WI38 (cell line): ENCODE measurements around the gene ZNF552.
A peak's percentile ranks its signal among the peaks of the same experiment; 100 is the strongest.
"Not testable (repeated sequence)": the region's sequence is repeated elsewhere in the genome, so short reads cannot be mapped to it uniquely, and the experiment has no call there.

Source experiments
- H3K4me3 ChIP-seq: 2 replicates; pipeline ENCODE4 v1.5.1; 2011; ENCODE audit warnings: low read depth, mild to moderate bottlenecking, control low read depth, low read length
- TF ChIP-seq, protein P1 (sequence below): IDR thresholded peaks from 2 replicates; pipeline ENCODE4 v1.5.1; 2012; ENCODE audit warnings: low read depth, mild to moderate bottlenecking, control low read depth, low read length

Gene ZNF552

DNA sequence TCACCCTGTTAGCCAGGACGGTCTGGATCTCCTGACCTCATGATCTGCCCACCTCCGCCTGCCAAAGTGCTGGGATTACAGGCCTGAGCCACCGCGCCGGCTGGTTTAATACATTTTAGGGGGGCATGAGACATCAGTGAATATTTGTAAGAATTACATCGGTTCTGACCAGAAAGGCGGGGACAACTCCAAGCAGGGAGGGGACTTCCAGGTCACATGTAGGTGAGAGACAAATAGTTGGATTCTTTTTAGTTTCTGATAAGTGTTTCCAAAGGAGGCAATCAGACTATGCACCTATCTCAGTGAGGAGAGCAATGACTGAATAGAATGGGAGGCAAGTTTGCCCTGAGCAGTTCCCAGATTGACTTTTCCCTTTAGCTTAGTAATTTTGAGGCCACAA is 3.7 kb upstream of the ZNF552 start:
- no peak overlapping the region for H3K4me3 ChIP-seq
- TF ChIP-seq, protein P1, sequence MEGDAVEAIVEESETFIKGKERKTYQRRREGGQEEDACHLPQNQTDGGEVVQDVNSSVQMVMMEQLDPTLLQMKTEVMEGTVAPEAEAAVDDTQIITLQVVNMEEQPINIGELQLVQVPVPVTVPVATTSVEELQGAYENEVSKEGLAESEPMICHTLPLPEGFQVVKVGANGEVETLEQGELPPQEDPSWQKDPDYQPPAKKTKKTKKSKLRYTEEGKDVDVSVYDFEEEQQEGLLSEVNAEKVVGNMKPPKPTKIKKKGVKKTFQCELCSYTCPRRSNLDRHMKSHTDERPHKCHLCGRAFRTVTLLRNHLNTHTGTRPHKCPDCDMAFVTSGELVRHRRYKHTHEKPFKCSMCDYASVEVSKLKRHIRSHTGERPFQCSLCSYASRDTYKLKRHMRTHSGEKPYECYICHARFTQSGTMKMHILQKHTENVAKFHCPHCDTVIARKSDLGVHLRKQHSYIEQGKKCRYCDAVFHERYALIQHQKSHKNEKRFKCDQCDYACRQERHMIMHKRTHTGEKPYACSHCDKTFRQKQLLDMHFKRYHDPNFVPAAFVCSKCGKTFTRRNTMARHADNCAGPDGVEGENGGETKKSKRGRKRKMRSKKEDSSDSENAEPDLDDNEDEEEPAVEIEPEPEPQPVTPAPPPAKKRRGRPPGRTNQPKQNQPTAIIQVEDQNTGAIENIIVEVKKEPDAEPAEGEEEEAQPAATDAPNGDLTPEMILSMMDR = no peak

DNA sequence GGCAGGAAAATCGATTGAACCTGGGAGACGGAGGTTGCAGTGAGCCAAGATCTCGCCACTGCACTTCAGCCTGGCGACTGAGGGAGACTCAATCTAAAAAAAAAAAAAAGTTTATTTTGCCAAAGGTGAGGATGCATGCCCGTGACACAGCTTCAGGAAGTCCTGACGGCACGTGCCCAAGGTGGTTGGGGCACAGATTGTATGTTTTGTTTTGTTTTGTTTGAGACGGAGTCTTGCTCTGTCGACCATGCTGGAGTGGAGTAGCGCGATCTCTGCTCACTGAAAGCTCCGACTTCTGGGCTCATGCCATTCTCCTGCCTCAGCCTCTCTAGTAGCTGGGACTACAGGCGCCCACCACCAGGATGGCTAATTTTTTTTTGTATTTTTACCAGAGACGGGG is 3.3 kb upstream of the ZNF552 start:
- no peak overlapping the region for H3K4me3 ChIP-seq
- TF ChIP-seq, protein P1 = no peak

DNA sequence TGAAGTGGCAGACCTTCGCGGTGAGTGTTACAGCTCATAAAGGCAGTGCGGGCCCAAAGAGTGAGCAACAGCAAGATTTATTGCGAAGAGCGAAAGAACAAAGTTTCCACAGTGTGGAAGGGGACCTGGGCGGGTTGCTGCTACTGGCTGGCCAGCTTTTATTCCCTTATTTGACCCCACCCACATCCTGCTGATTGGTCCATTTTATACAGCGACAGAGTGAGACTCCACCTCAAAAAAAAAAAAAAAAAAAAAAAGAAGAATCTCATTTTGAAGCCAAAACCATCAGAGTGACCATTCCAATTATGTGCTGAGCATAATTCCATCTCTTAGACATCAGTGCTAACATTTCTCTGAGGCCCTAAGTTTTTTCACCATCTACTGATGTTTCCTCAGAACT is 1.9 kb upstream of the ZNF552 start:
- TF ChIP-seq, protein P1 = no peak
- no peak overlapping the region for H3K4me3 ChIP-seq

DNA sequence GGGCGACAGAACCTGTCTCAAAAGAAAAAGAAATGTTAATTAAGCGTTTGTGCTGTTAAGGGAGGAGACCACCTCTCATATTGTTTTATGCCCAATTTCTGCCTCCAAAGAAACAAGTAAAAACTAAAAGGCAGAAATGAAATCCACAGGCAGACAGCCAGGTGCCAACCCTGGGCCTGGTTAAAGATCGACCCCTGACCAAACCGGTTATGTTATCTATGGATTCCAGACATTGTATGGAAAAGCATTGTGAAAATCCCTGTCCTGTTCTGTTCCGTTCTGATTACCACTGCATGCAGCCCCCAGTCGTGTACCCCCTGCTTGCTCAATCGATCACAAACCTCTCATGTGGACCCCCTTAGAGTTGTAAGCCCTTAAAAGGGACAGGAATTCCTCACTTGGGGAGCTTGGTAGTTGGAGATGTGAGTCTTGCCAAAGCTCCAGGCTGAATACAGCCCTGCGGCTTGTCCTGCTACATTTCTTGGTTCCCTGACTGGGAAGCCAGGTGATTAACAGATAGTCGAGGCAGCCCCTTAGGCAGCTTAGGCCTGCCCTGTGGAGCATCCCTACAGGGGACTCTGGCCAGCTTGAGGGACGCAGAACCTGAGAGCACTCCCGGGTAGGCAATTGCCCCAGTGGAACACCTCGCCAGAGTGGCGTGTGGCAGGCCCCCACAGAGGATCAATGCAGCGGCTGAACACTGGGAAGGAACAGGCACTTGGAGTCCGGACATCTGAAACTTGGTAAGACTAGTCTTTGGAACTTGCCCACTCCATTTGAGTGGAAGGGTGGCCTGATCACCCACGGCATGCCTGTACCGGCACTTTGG is 748 bp upstream of the ZNF552 start:
- TF ChIP-seq, protein P1 = no peak
- peak overlapping the region; percentile 91 for H3K4me3 ChIP-seq

DNA sequence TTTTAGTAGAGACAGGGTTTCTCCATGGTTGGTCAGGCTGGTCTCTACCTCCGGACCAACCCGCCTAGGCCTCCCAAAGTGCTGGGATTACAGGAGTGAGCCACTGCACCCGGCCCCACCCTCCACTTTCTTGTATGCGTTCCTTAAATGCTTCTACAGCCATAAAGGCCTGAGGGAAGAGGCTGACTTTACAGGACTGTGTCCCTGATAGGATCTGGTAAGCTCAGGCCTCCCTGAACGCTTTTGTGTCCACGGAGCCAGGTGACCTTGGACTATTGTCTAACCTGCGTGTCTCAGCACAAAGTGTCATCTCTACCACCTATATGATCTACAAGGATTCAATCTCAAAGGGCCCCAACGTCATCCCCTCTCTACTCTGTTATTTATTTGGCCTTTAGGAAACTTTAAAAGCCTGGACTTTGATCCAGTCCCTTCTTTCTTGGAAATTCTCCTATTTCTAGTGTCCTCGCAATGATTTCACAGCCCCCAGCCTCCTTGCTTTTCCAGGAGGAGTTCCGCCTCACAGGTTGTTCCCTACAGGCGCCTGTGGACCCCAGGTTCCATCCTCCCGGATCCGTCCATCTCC is 701 bp downstream of the ZNF552 start:
- TF ChIP-seq, protein P1 = no peak
- H3K4me3 ChIP-seq = peak overlapping the region; percentile 91

DNA sequence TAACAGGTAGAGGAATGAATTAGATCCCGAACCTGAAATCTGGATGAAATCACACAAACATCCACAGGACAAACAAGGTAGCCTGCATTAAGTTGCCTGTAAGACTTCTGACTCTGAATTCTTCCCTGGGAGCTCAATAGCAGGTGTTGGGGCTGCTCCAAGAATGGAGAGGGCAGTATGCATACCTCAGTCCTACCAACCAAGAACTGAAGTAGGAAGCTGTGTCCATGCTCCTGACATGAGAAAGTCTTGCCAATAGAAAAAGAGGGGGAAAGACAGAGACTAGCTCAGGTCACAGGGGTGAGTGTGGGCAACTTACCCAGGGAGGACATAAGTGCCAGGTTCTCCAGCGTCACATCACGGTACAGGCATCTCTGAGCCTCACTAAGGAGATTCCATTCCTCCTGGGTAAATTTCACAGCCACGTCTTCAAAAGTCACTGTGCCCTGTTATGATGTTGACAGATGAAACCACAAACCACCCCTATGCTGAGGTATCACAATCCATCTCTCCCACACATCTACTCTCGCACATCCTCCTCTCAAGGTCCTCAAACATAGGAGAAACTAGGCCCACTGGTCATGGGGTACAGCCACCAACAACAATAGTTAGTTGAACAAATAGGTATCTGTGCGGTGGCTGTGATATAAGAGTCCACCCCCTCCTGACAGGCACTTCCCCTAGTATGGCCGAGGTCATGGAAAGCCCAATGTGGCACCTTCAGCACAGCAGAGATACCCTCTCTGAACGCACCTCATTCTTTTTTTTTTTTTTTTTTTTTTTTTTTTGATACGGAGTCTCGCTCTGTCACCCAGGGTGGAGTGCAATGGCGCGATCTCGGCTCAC is 1.5 kb downstream of the ZNF552 start:
- H3K4me3 ChIP-seq = not testable (repeated sequence)

DNA sequence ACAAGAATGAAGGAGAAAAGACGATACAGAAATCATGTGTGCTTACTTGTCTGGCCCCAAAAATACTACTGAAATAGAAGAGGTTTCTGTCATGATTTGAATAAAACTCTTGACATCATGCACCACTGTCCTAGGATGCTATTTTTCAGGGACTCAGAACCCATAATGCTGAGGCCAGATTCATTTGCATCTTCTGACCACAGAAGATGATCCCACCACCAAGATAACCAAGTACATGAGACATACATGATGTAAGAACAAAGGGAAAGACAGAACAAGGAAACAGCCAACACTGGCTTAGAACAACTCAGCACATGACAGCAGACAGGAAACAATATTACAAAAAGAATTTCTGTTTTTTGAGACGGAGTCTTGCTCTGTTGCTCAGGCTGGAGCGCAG is 2.5 kb downstream of the ZNF552 start:
- TF ChIP-seq, protein P1 = no peak
- no peak overlapping the region for H3K4me3 ChIP-seq

DNA sequence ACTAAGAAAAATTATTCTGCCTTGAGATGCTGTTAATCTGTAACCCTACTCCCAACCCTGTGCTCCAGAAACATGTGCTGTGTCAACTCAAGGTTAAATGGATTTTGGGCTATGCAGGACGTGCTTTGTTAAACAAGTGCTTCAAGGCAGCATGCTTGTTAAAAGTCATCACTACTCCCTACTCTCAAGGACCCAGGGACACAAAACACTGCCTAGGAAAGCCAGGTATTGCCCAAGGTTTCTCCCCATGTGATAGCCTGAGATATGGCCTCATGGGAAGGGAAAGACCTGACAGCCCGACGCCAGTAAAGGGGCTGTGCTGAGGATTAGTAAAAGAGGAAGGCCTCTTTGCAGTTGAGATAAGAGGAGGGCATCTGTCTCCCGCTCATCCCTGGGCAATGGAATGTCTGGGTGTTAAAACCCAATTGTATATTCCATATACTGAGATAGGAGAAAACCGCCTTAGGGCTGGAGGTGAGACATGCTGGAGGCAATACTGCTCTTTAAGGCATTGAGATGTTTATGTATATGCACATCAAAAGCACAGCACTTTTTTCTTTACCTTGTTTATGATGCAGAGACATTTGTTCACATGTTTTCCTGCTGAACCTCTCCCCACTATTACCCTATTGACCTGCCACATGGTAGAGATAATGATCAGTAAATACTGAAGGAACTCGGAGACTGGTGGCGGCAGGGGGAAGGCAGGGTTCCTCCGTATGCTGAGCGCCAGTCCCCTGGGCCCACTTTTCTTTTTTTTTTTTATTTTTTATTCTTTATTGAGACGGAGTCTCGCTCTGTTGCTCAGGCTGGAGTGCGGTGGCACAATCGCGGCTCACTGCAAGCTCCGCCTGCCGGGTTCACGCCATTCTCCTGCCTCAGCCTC is 4.1 kb downstream of the ZNF552 start:
- H3K4me3 ChIP-seq = not testable (repeated sequence)
